ENCODE data around the gene THYN1. TPM values are rescaled to one million over a fixed set of nuclear protein-coding genes. Genes with fewer than 3 reads are reported as not detected.

Gene THYN1
- total and polyA plus RNA-seq, 2 donors (not counting 3 experiments of a cell fraction or from before 2014, with no cell fraction given), result 35.7 to 38.0 TPM

DNA sequence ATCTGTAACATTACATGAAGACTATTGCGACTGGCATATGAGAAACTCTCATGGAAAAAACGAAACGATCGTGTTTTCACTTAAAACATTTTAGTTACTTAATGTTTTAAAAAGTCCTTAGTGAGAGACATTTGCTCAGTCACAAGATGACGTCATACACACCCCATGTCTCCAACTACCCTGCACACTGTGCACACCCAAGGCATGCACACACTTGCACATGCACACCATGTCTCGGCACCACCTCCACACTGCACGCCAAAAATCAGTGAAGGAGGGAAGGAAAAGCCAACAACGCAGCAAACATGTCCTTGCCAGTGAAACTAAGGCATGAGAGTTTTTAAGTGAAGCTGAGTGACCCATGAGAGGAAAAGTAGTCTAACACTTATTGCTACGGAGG, 47.4 kb downstream of the THYN1 start:
- H3K4me1 ChIP-seq (ENCODE audit: control insufficient read depth, extremely low read depth, insufficient read depth, low read length), result no peaks in the 10 kb centered on the region
- H3K36me3 ChIP-seq (ENCODE audit: control insufficient read depth in 2 of 2, extremely low read depth in 1 of 2, insufficient read depth in 2 of 2, low read length in 2 of 2), result peaks cover 5 to 12% of the 10 kb centered on the region in 2 experiments
- no peaks in the 10 kb centered on the region for H4K20me1 ChIP-seq (replicated peaks; ENCODE audit: control insufficient read depth, extremely low read depth, insufficient read depth, low read length)
- no TSS peak for BruUV-seq (replicated peaks)
- H3K27ac ChIP-seq (ENCODE audit: insufficient read depth, low read depth, low read length), result no peak overlapping the region
- dilution Hi-C loops (cut with MboI; ENCODE audit: extremely low pct_ligation_motif_present, low sequenced_read_pairs) (no loop called here), intact Hi-C loops (cut with micrococcal nuclease) (loop anchor here (2.0 to 5.0 kb wide), 2 partner anchors 47 to 278 kb away; partner anchors contain the start of genes ACAD8 and THYN1)
- no peaks in the 10 kb centered on the region for H3K27me3 ChIP-seq (ENCODE audit: control insufficient read depth in 2 of 2, insufficient read depth in 2 of 2, low read length in 2 of 2)
- no peak overlapping the region for H3K4me3 ChIP-seq (replicated peaks in 1 of 3; ENCODE audit: insufficient read depth in 1 of 3, low read depth in 1 of 3, low read length in 3 of 3)
- H3K9me1 ChIP-seq (replicated peaks; ENCODE audit: control insufficient read depth, extremely low read depth, insufficient read depth, low read length), result no peaks in the 10 kb centered on the region
- no peak overlapping the region for H3K4me2 ChIP-seq (ENCODE audit: insufficient read depth, low read length)
- POLR2A ChIA-PET, result no interaction called here
- H2AFZ ChIP-seq (ENCODE audit: low read depth, low read length), result no peak overlapping the region
- FAIRE-seq (no peak), DNase-seq (ENCODE audit: low read depth, low spot score) (no peak)
- TF ChIP-seq FOS (IDR thresholded peaks at IDR 0.05; ENCODE audit: borderline replicate concordance, insufficient read depth, low read length) (no peak), POLR2AphosphoS5 (IDR thresholded peaks at IDR 0.05; ENCODE audit: insufficient read depth, low read depth, low read length) (no peak), POLR2A (IDR thresholded peaks at IDR 0.05; ENCODE audit: low read depth, low read length) (no peak), GATA2 (IDR thresholded peaks at IDR 0.05; ENCODE audit: insufficient read depth, insufficient read length, low read depth, low read length) (no peak), CTCF (IDR thresholded peaks at IDR 0.05; ENCODE audit: extremely low read depth in 1 of 2, insufficient read depth in 1 of 2, low read depth in 1 of 2, low read length in 2 of 2) (no peak), MYC (IDR thresholded peaks at IDR 0.05; ENCODE audit: low read depth, low read length) (no peak), JUN (IDR thresholded peaks at IDR 0.05; ENCODE audit: borderline replicate concordance, insufficient read depth, insufficient read length, low read depth) (no peak)
- H3K9me3 ChIP-seq (replicated peaks; ENCODE audit: control insufficient read depth, insufficient read depth, low read length), result no peaks in the 10 kb centered on the region
- no peaks in the 10 kb centered on the region for H3K79me2 ChIP-seq (ENCODE audit: control insufficient read depth, insufficient read depth, low read length)
- CTCF ChIA-PET, result interaction anchor here (0.8 to 4.5 kb wide), 2 partner anchors 39 to 155 kb away, joined by 3 to 20 read pairs; no protein-coding TSS in a partner anchor
- H3K9ac ChIP-seq (replicated peaks; ENCODE audit: extremely low read depth, insufficient read depth, low read length), result no peak overlapping the region

Measured in endothelial cell of umbilical vein (primary cell).